GM15510 (cell line): ENCODE measurements around the gene ATP1A2.

ENCODE experiments used
- POLR2A ChIP-seq: IDR thresholded peaks from 3 replicates; pipeline ENCODE4 v1.6.1; 2011; ENCODE audit warnings: borderline replicate concordance; ENCODE audit not compliant: insufficient read length; ENCODE audit errors: extremely low read depth

Gene ATP1A2

GRCh38 chr1:160094806-160095205, 20.8 kb upstream of the ATP1A2 start:
- TF ChIP-seq POLR2A = no peak

DNA sequence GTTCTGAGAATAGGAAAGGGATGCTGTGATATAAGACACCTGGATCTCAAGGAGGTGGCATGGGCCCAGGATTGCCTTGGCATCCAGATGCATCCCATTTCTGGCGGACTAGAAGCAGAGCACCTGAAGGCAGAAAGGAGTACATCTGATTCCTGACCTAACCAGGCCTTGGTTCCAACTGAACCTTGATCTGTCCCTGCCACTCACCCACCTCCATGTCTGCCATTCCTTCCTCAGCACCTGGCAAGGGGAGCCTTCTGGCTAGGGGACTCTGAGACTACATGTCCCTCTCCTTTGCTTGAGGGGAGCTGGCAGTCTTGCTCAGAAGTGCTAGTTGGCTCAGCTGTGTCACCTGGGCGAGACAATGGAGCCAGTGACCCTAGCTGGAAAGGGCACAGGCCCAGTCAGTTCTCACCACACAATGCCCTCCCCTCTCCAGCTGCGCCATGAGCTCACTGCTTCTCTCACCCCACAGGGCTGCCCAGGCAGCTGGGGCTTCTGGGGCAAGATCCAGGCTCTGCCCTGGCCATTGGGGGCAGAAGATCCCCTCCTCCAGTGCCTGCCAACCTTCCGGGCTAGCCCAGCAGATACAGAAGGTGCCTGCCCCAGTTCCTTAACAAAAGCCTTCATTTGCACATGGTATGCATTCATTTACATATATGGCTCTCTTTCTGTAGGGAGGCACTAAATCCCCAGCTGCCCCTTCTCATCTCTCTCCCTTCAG, 20.0 kb upstream of the ATP1A2 start:
- no peak for TF ChIP-seq POLR2A

DNA sequence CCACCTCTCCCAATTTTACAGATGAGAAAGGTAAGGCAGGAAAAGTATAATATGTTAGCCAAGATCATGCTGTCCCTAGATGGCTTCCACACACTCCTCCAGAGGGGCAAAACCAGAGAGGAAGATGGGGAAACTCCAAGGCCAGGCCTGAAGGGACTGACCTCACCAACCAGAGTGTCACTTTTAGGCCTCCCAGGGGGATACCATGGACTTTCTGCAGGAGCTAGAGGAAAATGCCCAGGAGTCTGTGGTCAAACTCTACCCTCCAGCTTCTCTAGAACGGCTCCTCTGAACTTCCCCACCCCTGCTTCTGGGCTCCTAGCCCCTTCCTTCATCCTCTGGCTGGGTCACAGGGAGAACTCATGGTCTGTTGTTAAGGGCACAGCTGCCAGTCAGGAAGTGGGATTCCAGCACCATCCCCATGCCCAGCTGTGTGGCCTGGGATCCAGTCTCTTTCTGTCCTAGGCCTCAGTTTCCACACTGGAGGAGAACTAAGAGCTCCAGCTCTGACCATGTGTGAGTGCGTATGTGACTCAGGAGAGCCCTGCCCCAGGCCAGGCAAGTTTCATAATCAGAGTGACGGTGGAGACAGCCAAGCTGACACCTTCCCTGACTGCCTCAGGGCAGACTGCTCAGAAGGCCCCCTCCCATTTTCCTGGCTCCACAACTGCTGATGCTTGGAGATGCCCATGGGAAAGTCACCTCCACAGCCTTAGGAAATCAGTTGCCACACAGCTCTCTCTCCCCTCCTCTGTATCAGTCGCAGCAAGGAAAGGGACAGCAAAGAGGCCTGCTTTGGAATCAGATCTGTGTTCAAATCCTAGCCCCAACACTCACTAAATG, 19.1 kb upstream of the ATP1A2 start:
- TF ChIP-seq POLR2A = no peak

DNA sequence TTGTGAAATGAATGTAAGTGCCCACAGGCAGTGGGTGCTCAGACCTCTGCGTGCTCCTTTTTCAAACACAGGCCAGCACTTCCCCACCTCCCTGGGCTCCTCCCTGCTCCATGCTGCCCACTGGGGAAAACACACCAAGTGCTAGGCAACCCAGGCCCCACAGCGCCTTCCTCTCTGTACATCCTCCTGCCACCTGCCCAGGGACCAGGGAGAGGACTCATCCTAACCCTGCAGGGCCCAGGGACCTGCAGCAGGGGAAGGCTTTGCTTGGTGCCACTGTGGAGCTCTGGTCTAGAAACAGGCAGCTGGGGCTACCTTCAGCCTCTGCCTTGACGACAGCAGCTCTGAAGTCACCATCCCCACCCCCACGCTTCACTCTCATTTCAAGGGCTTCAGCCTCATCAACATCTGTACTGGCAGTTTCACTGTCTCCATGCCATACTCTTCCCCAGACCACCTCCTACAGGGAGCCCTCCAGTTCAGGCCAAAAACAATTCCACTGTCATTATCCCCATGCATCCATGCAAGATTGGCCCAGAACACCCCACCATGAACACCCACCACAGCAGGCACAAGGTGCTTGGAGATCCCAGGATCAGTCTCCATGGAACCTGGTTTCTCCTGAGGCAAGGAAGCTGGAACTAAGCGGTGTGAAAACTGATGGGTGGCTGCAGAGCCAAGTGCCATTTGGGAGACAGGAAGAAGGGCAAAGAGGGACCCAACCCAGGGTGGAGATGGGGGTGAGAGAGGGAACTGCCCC, 18.2 kb upstream of the ATP1A2 start:
- TF ChIP-seq POLR2A = no peak

- TF ChIP-seq POLR2A = peak; percentile 41
Observed at GRCh38 chr1:160097911-160098851, 17.4 kb upstream of the ATP1A2 start, which contains the start of gene IGSF8. Gene IGSF8 (minus strand): TSS chr1:160098619. CDS start chr1:160098472, 147 bp downstream.

DNA sequence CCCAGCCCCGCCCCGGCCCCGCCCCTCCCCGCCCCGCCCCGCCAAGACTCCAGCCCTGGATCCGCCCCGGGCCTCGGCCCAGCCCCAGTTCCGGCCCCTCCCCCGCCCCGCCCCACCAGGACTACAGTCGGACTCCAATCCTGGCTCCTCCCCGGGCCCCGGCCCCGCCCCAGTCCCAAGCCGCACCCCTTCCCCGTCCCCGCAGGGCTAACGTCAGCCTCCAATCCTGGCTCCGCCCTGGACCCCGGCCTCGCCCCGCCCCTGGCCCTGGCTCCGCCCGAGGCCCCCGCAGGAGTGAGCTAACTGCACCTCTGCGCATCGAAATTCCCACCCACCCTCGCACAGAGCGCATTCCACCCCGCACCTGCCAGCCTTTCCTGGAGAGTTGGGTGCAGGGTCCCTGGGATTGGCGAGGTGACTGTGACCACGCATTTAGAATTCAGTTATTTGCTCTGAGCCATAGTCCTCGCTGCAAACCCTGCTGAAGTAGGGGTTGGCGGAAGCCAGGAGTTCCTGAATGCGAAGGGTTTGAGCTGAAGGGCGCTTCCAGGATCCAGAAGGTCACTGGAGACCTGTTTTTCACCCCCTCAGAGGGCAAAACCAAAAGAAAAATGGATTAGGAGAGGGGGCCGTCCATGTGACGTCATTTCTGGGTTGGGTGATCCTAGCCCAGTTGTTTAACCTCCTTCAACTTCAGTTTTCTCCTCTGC, 16.6 kb upstream of the ATP1A2 start:
- TF ChIP-seq POLR2A = peak; percentile 45

DNA sequence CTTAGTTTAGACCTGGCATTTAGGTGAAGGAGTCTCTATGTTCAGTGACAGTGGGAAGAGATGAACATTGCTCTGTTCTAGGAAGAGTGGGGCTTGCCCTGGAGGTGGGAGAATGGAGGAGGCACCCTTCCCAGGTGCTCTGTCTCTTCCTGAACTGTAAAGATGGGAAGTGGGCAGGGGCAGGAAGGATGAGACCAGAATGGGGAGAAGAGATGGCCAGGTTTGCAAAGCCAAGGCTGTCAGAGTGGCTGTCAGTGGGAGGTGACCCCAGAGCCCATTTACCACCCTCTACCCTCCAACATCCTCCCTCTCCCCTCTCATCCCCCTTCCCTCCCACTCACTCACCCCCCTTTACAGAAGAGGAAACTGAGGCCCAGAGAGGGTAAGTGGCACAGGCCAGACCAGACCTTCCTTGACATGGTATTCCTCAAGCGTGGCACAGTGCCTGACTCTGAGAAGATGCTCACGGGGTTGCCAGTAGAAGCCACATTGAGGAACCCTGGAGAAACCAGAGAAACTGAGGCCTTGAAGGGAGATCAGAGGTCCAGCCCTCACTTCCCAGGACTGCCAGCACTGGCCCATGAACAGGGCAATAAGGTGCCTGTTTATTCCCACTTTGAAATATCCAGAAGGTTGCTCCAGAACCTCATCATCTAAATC, 15.7 kb upstream of the ATP1A2 start:
- TF ChIP-seq POLR2A = no peak

GRCh38 chr1:160101037-160101716, 14.4 kb upstream of the ATP1A2 start:
- no peak for TF ChIP-seq POLR2A

- TF ChIP-seq POLR2A = no peak
Observed at GRCh38 chr1:160101717-160102522, 13.6 kb upstream of the ATP1A2 start.

- no peak for TF ChIP-seq POLR2A
Observed at GRCh38 chr1:160103658-160104408, 11.7 kb upstream of the ATP1A2 start.

- no peak for TF ChIP-seq POLR2A
Observed at GRCh38 chr1:160104486-160104885, 11.1 kb upstream of the ATP1A2 start.
